GM11168 (cell line): ENCODE measurements around the gene CALHM4.
"Not testable (repeated sequence)": the region's sequence is repeated elsewhere in the genome, so short reads cannot be mapped to it uniquely, and the experiment has no call there.

Source experiments
- in situ Hi-C: fragments of 300-500 bp; cut with MboI; formaldehyde crosslinking; loops from one replicate; pipeline ENCODE4 v1.12.0; 2022; ENCODE audit warnings: low sequenced_read_pairs; ENCODE audit not compliant: unreplicated experiment

The CALHM4 gene

DNA sequence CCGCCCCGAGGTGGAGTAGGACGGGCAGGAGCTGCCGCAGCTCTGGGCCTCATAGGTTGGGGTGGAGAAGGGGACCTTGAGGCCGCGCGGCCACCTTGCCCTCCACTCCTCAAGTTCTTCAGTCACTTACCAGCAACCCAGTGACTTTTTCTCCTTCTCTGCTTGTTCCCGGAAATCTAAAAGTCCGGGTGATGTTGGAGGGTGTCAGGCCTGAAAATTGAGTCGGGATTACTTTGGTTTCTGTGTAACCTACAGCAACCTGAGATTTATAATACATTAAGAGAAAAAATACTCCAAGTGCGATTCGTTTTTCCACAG is 18.1 kb downstream of the CALHM4 start:
- in situ Hi-C loops = no loop called here

DNA sequence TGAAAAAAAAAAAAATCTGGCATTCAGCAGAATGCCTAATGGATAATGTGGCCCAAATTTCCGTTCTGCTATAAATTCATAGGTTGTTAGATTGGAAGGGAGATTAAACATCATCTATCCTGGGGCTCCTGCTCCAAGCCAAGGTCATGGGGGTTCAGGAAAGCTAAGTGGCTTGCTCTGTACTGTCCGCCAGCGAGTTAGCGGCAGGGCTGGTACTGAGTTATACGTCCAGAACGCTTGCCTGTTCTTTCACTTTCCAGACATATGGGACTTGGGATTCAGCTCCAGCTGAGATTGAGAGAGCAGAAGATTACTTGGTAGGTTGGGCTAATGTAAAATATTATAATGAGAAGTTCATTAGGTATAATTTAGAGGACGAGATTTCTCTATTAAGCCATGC is 18.6 kb downstream of the CALHM4 start:
- in situ Hi-C loops = no loop called here

DNA sequence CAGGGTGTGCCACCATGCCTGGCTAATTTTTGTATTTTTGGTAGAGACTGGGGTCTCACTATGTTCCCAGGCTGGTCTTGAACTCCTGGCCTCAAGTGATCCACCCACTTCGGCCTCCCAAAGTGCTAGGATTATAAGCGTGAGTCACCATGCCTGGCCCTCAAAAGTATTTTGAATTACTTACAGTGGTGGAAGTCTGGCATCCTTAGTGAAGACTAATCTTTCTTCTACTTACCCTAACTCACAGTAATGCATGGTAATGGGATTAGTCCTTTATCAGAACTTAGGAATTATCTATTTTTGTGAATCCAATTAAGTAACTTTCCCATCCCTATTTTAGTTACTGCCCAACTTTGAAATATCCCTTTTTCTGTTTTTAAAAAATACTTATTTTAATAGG is 21.7 kb downstream of the CALHM4 start:
- in situ Hi-C loops = no loop called here

DNA sequence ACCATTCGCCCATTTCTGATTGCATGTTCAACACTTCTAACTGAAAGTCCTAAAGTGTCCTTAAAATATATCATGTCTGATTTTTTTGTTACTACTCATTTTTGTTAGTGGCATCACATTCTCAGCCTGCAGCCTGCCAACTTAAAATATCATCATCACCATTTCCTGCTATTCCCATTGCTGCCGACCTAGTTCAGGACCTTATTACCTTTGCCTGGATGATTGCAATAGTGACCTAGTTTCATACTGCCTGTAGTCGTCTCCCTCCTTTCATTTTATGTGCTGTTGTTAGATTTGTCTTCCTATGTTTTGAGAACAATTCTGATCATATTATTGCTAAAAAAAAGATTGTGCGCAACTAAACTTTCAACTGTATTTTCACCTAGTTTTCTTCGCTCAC is 23.9 kb downstream of the CALHM4 start:
- in situ Hi-C loops = no loop called here

DNA sequence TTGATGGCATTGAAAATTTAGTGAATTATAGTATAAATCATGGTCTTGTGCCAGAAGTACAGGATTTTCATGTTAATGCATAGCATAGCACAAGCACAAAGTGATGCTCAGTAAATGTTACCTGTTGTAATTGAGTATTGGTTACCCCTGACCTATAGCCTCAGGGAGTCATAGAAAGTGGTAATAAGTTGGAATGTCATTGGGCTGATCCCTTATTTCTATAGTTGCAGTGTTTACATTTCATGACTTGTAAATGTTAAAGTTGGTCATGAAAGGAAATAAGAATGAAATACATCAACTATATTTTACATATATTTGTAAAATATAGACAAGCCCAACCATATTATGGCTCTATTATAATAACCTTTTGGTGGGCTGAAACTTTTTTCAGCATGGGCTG is 24.8 kb downstream of the CALHM4 start:
- in situ Hi-C loops = no loop called here

DNA sequence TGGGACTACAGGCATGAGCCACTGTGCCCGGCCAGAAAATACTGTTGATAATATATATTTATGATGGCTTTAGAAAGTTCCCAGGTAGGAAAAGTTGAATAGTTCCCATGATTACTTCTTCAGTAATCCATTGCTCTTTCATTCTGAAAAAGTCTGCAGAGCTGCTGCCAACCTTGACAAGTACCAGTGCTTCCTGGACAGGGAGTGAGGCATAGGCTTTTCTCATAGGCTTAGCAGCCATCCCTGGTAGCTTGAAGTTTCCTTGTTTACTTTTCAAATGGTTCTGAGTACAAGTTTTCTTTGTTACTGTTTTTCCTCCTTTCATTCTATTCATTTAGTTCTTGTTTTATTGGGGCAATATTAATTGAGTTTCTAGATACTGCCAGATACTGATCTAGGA is 25.6 kb downstream of the CALHM4 start:
- in situ Hi-C loops = no loop called here

DNA sequence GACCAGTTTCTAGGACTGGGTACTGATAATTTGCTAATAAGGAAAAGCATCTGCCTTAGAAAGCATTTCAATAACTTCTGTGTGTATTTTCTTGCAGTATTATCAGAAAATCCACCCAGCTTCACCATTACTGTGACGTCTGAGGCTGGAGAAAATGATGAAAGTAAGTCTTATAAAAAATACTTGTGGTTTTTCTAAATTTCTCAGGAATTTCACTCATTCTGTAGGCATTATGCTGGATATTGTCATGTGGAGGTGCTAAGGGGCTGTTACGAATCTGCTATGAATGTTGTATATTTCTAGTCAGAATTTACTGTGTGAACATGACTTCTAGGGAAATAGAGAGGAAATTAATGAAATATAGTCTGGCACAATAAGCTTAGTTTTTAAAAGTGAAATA is 26.6 kb downstream of the CALHM4 start:
- in situ Hi-C loops = no loop called here

DNA sequence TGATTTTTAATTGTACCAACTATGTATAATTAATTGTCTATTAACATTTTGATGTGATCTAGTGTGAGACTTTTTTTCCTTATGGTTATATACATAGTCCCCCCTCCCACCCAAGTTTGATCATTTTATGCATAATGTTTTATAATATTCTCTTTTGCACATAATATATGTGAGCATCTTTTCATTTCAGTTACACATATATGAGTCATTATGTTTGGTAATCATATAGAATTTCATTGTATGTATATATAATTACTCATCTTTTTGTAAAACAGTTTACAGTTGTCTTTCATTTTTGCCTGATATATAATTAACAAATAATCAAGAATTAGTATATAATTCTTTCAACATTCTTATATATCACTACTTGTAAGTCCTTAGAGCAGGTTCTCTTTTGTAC is 32.7 kb downstream of the CALHM4 start:
- in situ Hi-C loops = no loop called here

DNA sequence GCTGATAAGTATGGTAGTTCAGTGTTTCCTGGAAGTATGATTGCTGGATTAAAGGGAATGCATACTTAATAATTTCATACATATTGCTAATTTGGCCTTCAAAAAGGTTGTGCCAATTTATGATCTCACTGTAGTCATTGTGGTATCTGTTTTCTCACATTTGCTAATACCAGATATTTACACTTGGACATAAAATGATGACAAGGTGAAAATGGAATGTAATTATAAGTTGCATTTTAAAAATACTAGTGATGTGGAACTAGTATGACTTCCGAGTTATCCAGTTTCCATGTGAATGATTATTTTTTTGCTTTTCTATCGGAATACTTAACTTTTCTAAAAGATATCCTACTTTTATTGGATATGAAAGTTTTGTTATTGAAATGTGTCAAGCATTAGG is 33.2 kb downstream of the CALHM4 start:
- in situ Hi-C loops = no loop called here

DNA sequence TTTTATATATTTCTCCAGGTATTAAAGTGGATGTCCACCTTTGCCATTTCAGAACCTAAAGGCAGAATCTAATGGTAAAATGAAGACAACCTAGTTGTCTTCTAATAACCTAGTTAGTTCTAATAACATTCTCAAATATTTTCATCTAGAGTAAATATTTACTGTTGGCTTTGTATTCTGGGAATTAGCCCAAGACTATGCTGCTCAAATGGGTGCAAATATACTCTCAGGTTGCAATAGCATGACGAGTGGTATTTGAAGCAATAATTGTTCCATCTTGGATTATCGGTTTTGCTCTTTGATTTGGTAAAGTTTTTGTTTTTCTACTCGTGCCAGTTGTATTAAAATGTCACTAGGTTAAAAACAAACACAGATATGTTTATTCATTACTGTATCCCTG is 41.7 kb downstream of the CALHM4 start:
- in situ Hi-C loops = no loop called here

DNA sequence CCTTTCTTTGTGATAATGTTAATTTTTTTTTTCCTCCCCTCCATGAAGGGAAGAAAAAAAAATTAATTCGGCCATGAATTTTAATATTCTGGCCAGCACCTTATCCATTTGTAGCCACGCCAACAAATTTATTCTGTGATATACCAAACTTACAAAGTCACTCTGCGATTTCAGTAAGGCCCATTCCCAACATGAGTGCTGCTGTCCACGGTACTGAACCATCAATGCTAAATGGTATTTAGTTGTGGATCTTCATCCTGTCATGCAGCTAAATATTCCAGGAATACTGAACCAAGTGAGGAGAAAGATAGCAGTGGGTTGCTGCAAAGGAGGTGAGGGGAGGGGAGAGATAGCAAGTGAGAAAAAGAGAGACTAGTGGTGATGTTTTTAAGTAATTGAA is 43.3 kb downstream of the CALHM4 start:
- in situ Hi-C loops = no loop called here

DNA sequence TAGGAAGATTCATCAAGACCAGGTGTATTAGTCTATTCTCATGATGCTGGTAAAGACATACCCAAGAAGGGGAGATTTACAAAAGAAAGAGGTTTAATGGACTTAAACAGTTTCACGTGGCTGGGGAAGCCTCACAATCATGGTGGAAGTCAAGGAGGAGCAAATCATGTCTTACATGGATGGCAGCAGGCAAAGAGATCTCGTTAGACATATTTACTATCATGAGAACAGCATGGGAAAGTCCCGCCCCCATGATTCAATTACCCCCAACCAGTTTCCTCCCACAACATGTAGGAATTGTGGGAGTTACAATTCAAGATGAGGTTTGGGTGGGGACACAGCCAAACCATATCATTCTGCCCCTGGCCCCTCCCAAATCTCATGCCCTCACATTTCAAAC is 50.4 kb downstream of the CALHM4 start:
- in situ Hi-C loops = not testable (repeated sequence)

DNA sequence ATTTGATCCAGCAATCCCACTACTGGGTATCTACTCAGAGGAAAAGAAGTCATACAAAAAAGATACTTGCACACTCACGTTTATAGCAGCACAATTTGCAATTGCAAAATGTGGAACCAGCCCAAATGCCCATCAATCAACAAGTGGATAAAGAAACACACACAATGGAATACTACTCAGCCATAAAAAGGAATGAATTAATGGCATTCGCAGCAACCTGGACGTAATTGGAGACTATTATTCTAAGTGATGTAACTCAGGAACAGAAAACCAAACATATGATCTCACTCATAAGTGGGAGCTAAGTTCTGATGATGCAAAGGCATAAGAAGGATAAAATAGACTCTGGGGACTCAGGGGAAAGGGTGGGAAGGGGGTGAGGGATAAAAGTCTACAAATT is 51.3 kb downstream of the CALHM4 start:
- in situ Hi-C loops = not testable (repeated sequence)

DNA sequence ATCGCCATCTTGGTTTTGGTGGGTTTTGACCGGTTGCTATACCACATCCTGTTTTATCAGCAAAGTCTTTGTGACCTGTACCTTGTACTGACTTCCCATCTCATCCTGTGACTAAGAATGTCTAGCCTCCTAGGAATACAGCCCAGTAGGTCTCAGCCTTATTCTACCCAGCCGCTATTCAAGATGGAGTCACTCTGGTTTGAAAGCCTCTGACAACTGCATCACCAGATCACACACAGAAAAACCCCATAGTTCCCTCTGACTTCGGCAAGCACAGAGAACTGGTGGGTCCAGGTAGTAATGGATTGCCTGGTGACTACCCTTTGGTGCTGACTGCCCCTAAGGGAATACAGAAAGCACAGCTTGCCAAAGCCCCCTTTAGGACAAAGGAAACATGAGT is 52.4 kb downstream of the CALHM4 start:
- in situ Hi-C loops = no loop called here
